Measurements from ENCODE around the gene F9.

DNA sequence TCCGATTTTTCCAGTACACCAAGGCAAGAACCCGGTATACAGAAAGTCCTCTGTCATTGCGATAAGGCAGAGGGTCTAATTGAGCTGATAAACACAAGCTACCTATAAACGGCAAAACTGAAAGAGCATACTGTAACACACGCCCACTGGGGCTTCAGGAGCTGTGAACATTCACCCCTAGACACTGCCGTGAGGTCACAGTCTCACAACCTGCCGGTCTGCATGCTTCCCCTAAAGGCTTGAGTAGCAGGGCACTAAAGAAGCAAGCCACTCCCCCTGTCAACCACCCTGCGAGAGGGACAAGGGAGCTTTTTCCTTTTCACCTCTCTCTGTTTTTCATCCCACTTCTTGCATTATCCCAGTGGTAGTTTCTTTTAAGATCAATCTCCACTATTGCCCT lies 22.4 kb upstream of the F9 start:
- TF ChIP-seq POLR2AphosphoS5 (IDR thresholded peaks at IDR 0.05) = no peak
- TF ChIP-seq, protein P1, sequence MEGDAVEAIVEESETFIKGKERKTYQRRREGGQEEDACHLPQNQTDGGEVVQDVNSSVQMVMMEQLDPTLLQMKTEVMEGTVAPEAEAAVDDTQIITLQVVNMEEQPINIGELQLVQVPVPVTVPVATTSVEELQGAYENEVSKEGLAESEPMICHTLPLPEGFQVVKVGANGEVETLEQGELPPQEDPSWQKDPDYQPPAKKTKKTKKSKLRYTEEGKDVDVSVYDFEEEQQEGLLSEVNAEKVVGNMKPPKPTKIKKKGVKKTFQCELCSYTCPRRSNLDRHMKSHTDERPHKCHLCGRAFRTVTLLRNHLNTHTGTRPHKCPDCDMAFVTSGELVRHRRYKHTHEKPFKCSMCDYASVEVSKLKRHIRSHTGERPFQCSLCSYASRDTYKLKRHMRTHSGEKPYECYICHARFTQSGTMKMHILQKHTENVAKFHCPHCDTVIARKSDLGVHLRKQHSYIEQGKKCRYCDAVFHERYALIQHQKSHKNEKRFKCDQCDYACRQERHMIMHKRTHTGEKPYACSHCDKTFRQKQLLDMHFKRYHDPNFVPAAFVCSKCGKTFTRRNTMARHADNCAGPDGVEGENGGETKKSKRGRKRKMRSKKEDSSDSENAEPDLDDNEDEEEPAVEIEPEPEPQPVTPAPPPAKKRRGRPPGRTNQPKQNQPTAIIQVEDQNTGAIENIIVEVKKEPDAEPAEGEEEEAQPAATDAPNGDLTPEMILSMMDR (IDR thresholded peaks at IDR 0.05) = no peak

Measured in sigmoid colon (tissue), 4 donors.